PFSK-1 (cell line): Measurements from ENCODE around the gene IRF1.

Experiments used
- REST ChIP-seq, 2 experiments: IDR thresholded peaks; 2 replicates each; pipeline versions ENCODE4 v1.6.1 to v1.8.0; 2011 to 2012; ENCODE audit warnings: low read depth in 2 of 2, low read length in 2 of 2, control low read depth in 1 of 2, inconsistent platforms in 1 of 2, mild to moderate bottlenecking in 1 of 2, moderate library complexity in 1 of 2; ENCODE audit not compliant: insufficient read depth in 1 of 2
- SIN3A ChIP-seq: IDR thresholded peaks from 2 replicates; pipeline ENCODE4 v1.6.1; 2012; ENCODE audit warnings: mild to moderate bottlenecking, low read length, moderate library complexity, borderline replicate concordance; ENCODE audit not compliant: insufficient read depth
- TAF1 ChIP-seq: IDR thresholded peaks from 2 replicates; pipeline ENCODE4 v1.6.1; 2012; ENCODE audit warnings: low read length, control low read depth, borderline replicate concordance; ENCODE audit not compliant: insufficient read depth

GRCh38 chr5:132480893-132481595 is 9.5 kb downstream of the IRF1 start:
- TF ChIP-seq TAF1 (no peak), SIN3A (no peak), REST (IDR thresholded peaks at IDR 0.05; ENCODE audit: insufficient read depth in 1 of 2, low read depth in 2 of 2, low read length in 2 of 2) (no peak)
